K562 (cell line): ENCODE measurements around the gene BMP6. TPM values are rescaled to one million over a fixed set of nuclear protein-coding genes. Genes with fewer than 3 reads are reported as not detected.

ENCODE experiments used
- ATAC-seq: fragments of 200-7000 bp; cut with Tn5 transposase; 3 replicates; pipeline ENCODE4 v1.9.1; 2020; ENCODE audit warnings: moderate library complexity
- BruUV-seq: library from RNA; stranded (reverse); fragments of 400-500 nt; replicated peaks from 2 replicates; lab custom pipeline; 2021; lab: Mats Ljungman, UMichigan
- CTCF ChIA-PET: fragments of 300-600 bp; formaldehyde crosslinking; extraction: SDS; loops from one replicate; lab custom pipeline; 2021; ENCODE audit warnings: low intra/inter-chr PET ratio; lab: Yijun Ruan, JAX
- POLR2A ChIA-PET: fragments of 300-600, 350-650 bp; sonication (Branson Sonifier 250); formaldehyde crosslinking; extraction: SDS; loops from one replicate; lab custom pipeline; 2021; ENCODE audit warnings: antibody characterized with exemption, inconsistent platforms; lab: Yijun Ruan, JAX
- DNase-seq, 4 experiments: peaks; one replicate each; pipeline versions ENCODE4 v3.0.0 to v3.0.0-alpha.2; 2011 to 2018; ENCODE audit warnings: low spot score in 3 of 4, mixed read lengths in 3 of 4; ENCODE audit errors: extremely low read depth in 1 of 4
- FAIRE-seq: peaks from 2 replicates; lab custom pipeline; 2011; peaks lifted over from hg19 to GRCh38; lab: Jason Lieb, UNC
- H2AFZ ChIP-seq: 2 replicates; pipeline ENCODE4 v1.6.0; 2011; ENCODE audit warnings: low read depth, low read length, control low read depth, inconsistent platforms
- H3K27ac ChIP-seq: fragments of 200-600 bp; 3 replicates; pipeline ENCODE4 v1.8.0; 2011; ENCODE audit warnings: low read depth, mild to moderate bottlenecking, control low read depth, inconsistent platforms, low read length, moderate library complexity, mixed read lengths; ENCODE audit errors: extremely low read depth
- H3K27me3 ChIP-seq, 2 experiments: fragments of 300-600 bp in 1 of 2; 2 replicates in 1 of 2; 3 replicates in 1 of 2; pipeline versions ENCODE4 v1.6.0 to v1.8.0; 2011; ENCODE audit warnings: inconsistent platforms in 2 of 2, low read length in 2 of 2, mild to moderate bottlenecking in 1 of 2, mixed read lengths in 1 of 2, moderate library complexity in 1 of 2; ENCODE audit not compliant: control insufficient read depth in 2 of 2, insufficient read depth in 2 of 2
- H3K36me3 ChIP-seq: fragments of 300-600 bp; 3 replicates; pipeline ENCODE4 v1.8.0; 2011; ENCODE audit warnings: mild to moderate bottlenecking, low read length, inconsistent platforms; ENCODE audit not compliant: control insufficient read depth, insufficient read depth
- H3K4me1 ChIP-seq, 2 experiments: fragments of 200-600 bp in 1 of 2; replicated peaks in 1 of 2; 2 replicates in 1 of 2; 3 replicates in 1 of 2; pipeline versions ENCODE4 v1.5.1 to v1.8.0; 2011; ENCODE audit warnings: inconsistent platforms in 2 of 2, low read length in 2 of 2, mild to moderate bottlenecking in 1 of 2, mixed read lengths in 1 of 2, moderate library complexity in 1 of 2; ENCODE audit not compliant: control insufficient read depth in 2 of 2, insufficient read depth in 2 of 2
- H3K4me2 ChIP-seq: 2 replicates; pipeline ENCODE4 v1.6.1; 2011; ENCODE audit warnings: low read length, control low read depth, inconsistent platforms, mixed read lengths; ENCODE audit not compliant: insufficient read depth
- H3K4me3 ChIP-seq: fragments of 200-600 bp; sonication (generic), shearing (Covaris generic); 2 replicates; pipeline ENCODE4 v1.5.1; 2016; ENCODE audit warnings: control low read depth, inconsistent platforms
- H3K79me2 ChIP-seq: fragments of 200-600 bp; 3 replicates; pipeline ENCODE4 v1.8.0; 2011; ENCODE audit warnings: low read length, inconsistent platforms; ENCODE audit not compliant: control insufficient read depth, insufficient read depth
- H3K9ac ChIP-seq, 2 experiments: 2 replicates each; pipeline versions ENCODE4 v1.6.0 to v1.6.1; 2011; ENCODE audit warnings: low read depth in 2 of 2, low read length in 2 of 2, control low read depth in 1 of 2, inconsistent platforms in 1 of 2, mild to moderate bottlenecking in 1 of 2, mixed read lengths in 1 of 2; ENCODE audit not compliant: insufficient read depth in 1 of 2
- H3K9me1 ChIP-seq: one replicate; pipeline ENCODE4 v1.6.0; 2011; ENCODE audit warnings: inconsistent platforms, mild to moderate bottlenecking, low read length, moderate library complexity; ENCODE audit not compliant: control insufficient read depth, insufficient read depth
- H3K9me3 ChIP-seq: replicated peaks from 2 replicates; pipeline ENCODE4 v1.5.1; 2011; ENCODE audit warnings: low read depth, low read length, inconsistent platforms; ENCODE audit not compliant: control insufficient read depth, insufficient read depth
- H4K20me1 ChIP-seq: replicated peaks from 2 replicates; pipeline ENCODE4 v1.6.1; 2011; ENCODE audit warnings: low read length, inconsistent platforms, mixed read lengths; ENCODE audit not compliant: control insufficient read depth, insufficient read depth
- CBFA2T2 ChIP-seq: fragments of 450-650 bp; conservative IDR thresholded peaks from 2 replicates; pipeline ENCODE4 v1.6.1; 2017; ENCODE audit warnings: mild to moderate bottlenecking
- MAFF ChIP-seq: IDR thresholded peaks from 2 replicates; pipeline ENCODE4 v1.6.1; 2012; ENCODE audit warnings: low read length, improper control_type of control experiment
- RAD51 ChIP-seq: fragments of 450-650 bp; IDR thresholded peaks from 2 replicates; pipeline ENCODE4 v1.7.1; 2016; ENCODE audit warnings: low read depth, mild to moderate bottlenecking, borderline replicate concordance
- SMARCC2 ChIP-seq: fragments of 450-650 bp; IDR thresholded peaks from 2 replicates; pipeline ENCODE4 v1.6.1; 2017; ENCODE audit warnings: antibody characterized with exemption, moderate library complexity, mild to moderate bottlenecking, low read depth
- WGBS: fragments of 100-300 bp; shearing (Covaris generic); methylation state at CpG from one replicate; pipeline ENCODE4 v1.1.6; 2016; ENCODE audit warnings: low coverage, mixed read lengths; ENCODE audit not compliant: insufficient coverage; ENCODE audit errors: missing lambda C conversion rate; 5-methylcytosine and 5-hydroxymethylcytosine counted together
- in situ Hi-C: fragments of 300-500 bp; cut with MboI; formaldehyde crosslinking; loops from 4 replicates; pipeline ENCODE4 v1.15.0; 2018; ENCODE audit warnings: inconsistent platforms, mixed read lengths
- intact Hi-C: fragments of 100-400 bp; cut with micrococcal nuclease; formaldehyde crosslinking; loops from 2 replicates; pipeline ENCODE4 v1.14.2; 2022
- polyA plus RNA-seq, 8 experiments: library from polyadenylated mRNA; depleted of rRNA in 4 of 8; stranded (reverse) in 5 of 8; unstranded in 3 of 8; fragments of >200 nt; fragmentation: Nextera tagmentation in 2 of 8; fragmentation: Illumina TruSeq in 1 of 8; extraction: Ambion mirVana in 2 of 8; extraction: Trizol in 1 of 8; gene quantifications; 2 replicates each; pipeline versions ENCODE4 v1.2.1 to v1.2.3, GENCODE V29; 2011 to 2014; ENCODE audit warnings: inconsistent platforms in 1 of 8, missing spikeins in 1 of 8
- total RNA-seq, 7 experiments: library from RNA; depleted of rRNA in 6 of 7; stranded (reverse); fragments of >200 nt in 6 of 7; fragmentation: Illumina TruSeq in 2 of 7; extraction: Trizol in 2 of 7; gene quantifications; 2 replicates each; pipeline versions ENCODE4 v1.2.1 to v1.2.3, GENCODE V29; 2011 to 2021; ENCODE audit warnings: low replicate concordance in 1 of 7
- TF ChIP-seq, protein P1 (sequence below): fragments of 450-650 bp; formaldehyde crosslinking; IDR thresholded peaks from 2 replicates; pipeline ENCODE4 v1.4.0; 2020; ENCODE audit warnings: mild to moderate bottlenecking, mixed read lengths
- TF ChIP-seq, protein P2 (sequence below): sonication (generic); formaldehyde crosslinking; IDR thresholded peaks from 2 replicates; pipeline ENCODE4 v1.9.0; 2022; ENCODE audit warnings: mild to moderate bottlenecking, missing genetic modification reagents
- TF ChIP-seq, protein P3 (sequence below): sonication (generic); formaldehyde crosslinking; IDR thresholded peaks from 2 replicates; pipeline ENCODE4 v1.5.0; 2020; ENCODE audit warnings: missing genetic modification reagents

The BMP6 gene
- total and polyA plus RNA-seq, 9 of the 15 experiments (the other 6 are each of a cell fraction or from before 2014, with no cell fraction given) = 0.01 to 0.13 (median 0.06) TPM; not detected in 3

GRCh38 chr6:7921632-7922092 is 195.8 kb downstream of the BMP6 start:
- Histone ChIP-seq H3K4me3 (no peak overlapping the region), H3K79me2 (no peaks in the 10 kb centered on the region), H3K9me1 (no peaks in the 10 kb centered on the region), H3K27me3 (peaks cover 13 to 35% of the 10 kb centered on the region in 2 experiments), H3K4me1 (peaks cover 7 to 18% of the 10 kb centered on the region in 2 experiments), H3K9me3 (no peaks in the 10 kb centered on the region), H3K9ac (no peak overlapping the region), H4K20me1 (no peaks in the 10 kb centered on the region), H3K27ac (no peak overlapping the region), H2AFZ (no peak overlapping the region), H3K4me2 (no peak overlapping the region), H3K36me3 (no peaks in the 10 kb centered on the region)
- intact Hi-C loops = loop anchor here (2.0 kb wide), 1 partner anchor 15 kb away; no protein-coding TSS in a partner anchor
- ChIA-PET CTCF (no interaction called here), POLR2A (interaction anchor here (0.6 to 1.0 kb wide), 2 partner anchors 10 to 181 kb away, joined by 4 read pairs; partner anchors contain the start of gene EEF1E1)
- 9% methylated on average over 5 of the region's 5 CpGs for WGBS
- FAIRE-seq = no peak
- TF ChIP-seq, protein P1, sequence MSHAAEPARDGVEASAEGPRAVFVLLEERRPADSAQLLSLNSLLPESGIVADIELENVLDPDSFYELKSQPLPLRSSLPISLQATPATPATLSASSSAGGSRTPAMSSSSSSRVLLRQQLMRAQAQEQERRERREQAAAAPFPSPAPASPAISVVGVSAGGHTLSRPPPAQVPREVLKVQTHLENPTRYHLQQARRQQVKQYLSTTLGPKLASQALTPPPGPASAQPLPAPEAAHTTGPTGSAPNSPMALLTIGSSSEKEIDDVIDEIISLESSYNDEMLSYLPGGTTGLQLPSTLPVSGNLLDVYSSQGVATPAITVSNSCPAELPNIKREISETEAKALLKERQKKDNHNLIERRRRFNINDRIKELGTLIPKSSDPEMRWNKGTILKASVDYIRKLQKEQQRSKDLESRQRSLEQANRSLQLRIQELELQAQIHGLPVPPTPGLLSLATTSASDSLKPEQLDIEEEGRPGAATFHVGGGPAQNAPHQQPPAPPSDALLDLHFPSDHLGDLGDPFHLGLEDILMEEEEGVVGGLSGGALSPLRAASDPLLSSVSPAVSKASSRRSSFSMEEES (CRISPR knock-in tag) = peak; percentile 87
- TF ChIP-seq, protein P2, sequence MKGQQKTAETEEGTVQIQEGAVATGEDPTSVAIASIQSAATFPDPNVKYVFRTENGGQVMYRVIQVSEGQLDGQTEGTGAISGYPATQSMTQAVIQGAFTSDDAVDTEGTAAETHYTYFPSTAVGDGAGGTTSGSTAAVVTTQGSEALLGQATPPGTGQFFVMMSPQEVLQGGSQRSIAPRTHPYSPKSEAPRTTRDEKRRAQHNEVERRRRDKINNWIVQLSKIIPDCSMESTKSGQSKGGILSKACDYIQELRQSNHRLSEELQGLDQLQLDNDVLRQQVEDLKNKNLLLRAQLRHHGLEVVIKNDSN (CRISPR knock-in tag) = 0 out of 2 replicates have a peak, but pooled peaks have one; percentile 32
- TF ChIP-seq, protein P3, sequence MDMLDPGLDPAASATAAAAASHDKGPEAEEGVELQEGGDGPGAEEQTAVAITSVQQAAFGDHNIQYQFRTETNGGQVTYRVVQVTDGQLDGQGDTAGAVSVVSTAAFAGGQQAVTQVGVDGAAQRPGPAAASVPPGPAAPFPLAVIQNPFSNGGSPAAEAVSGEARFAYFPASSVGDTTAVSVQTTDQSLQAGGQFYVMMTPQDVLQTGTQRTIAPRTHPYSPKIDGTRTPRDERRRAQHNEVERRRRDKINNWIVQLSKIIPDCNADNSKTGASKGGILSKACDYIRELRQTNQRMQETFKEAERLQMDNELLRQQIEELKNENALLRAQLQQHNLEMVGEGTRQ (CRISPR knock-in tag) = peak; percentile 61
- TF ChIP-seq CBFA2T2 = 0 out of 2 replicates have a peak, but pooled peaks have one; percentile 13
- TF ChIP-seq MAFF = no peak
- 0 out of 2 replicates have a peak, but pooled peaks have one; percentile 32 for TF ChIP-seq RAD51
- TF ChIP-seq SMARCC2 = no peak
- in situ Hi-C loops = no loop called here
- no TSS peak for BruUV-seq
- DNase-seq = no peak
- no peak for ATAC-seq
